Femur (tissue), 1 donor: ENCODE results near the gene ACKR2.

Experiments used
- DNase-seq: peaks from one replicate; pipeline ENCODE4 v3.0.0-alpha.2; 2017

Gene ACKR2

DNA sequence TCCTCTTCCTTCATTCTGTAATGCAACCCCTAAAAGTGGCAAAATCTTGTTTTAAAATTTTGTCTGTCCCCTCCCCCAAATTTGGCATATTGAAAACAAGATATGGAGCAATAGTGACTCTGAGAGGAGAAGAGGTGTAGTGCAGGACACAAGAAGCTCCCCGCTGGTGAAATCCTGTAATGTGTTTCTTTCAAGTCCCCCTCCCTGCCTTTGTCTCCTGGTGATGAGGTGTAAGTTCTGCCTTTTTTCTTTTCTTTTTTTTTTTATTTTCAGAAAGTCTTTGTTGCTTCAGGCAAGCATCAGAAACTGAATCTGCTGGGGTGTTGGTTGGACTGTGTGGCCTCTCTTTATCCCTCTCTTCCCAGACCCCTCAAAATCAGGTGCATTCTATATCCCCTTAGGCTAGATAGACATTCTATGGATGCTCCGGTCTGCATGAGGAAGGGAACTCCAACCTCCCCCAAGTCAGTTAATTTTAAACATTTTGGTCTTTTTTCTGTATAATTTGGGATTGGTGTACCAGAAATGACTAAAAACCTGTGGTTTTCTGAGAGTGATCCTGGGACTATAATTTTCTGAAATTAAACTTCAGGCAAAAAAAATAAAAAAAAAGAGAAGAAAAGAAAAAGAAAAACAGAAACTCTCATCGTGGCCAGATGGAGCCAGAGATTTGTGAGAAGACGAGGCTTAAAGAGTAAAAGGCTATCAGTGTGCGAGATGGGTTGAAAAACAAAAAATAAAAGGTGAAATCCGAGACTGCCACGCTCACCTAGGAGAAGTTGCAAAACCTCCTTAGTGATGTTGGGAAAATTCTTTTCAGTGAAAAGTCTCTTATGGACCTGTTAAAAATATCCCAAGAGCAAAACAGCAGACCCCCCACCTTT is 21.4 kb downstream of the ACKR2 start:
- no peak for DNase-seq

GRCh38 chr3:42831321-42831713 is 22.1 kb downstream of the ACKR2 start:
- peak; percentile 72 for DNase-seq

DNA sequence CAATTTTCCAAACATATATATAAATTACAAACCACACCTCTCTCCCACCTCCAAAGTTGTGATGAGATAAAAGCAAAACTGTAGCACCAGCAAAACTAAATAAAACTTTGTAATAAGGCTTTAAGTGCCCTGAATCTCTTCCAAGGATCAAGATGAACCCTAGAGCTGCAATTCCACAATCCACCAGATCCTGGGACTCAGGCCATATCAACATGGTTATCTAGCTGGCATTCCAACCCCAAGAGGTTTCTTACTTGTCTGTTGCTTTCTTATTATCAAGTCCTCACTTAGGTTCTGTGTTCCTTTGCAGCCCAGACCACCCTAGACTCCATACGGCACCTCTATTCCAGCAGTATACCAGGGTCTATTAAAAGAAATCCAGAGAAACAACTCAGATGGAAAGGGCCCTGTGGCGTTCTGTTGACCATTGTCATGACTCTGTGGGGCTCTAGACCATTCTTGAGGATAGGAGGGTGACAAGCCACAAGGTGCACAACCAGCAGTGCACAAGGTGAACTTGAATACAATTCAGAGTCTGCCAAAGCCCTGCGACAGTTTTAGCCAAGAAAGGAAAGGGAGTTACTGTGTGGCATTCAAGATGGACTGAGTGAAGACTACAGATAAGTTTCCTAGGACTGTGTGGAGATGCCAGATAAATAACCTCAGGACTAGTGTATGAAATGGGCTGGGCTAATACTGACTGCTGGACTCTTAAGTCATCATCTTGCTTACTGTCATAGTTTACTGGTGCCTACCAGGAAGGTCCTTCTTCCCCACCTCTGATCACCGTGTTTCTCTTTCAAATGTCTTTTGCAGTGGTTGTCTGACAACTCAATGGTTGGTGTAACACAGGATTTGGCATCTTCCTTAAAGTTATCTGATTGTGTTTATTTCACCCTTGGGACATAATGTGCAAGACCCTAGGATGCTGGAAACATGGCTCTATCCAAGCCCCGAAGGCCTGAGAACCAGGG is 27.2 kb downstream of the ACKR2 start:
- DNase-seq, result no peak

DNA sequence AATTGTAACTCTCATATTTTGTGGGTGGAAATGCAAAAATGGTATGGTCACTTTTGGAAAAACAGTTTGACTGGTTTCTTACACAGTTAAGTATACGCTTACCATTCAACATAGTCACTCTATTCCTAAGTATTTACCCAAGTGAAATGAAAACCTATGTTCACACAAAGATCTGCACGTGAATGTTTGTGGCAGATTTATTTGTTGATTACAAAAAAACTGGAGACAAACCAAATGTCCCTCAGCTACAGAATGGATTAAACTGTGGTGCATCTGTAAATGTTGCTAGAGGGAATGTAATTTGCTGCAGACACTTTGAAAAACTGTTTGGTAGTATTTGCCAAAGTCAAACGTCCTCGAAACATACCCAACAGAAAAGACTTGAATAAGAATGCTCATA is 29.3 kb downstream of the ACKR2 start:
- no peak for DNase-seq

DNA sequence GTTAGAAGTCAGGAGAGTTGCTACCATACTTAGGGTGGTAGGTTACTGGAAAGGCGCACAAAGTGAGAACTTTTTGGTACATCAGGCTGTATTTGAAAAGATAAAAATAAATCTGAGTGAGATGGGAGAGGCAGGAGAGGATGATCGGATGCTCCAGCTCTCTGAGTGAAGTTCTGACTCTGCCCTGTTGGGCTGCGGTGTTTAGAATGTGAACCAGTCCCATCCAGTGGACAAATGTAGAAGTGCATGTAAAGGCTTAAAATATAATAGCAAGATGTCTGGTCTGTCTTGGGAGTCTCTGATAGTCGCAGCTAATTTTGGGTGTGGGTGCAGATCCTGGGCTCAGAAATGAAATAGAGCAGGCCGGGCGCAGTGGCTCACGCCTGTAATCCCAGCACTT is 30.4 kb downstream of the ACKR2 start:
- peak; percentile 57 for DNase-seq

- DNase-seq, result no peak
These were observed 32.1 kb downstream of the ACKR2 start for GRCh38 chr3:42841332-42841731.

DNA sequence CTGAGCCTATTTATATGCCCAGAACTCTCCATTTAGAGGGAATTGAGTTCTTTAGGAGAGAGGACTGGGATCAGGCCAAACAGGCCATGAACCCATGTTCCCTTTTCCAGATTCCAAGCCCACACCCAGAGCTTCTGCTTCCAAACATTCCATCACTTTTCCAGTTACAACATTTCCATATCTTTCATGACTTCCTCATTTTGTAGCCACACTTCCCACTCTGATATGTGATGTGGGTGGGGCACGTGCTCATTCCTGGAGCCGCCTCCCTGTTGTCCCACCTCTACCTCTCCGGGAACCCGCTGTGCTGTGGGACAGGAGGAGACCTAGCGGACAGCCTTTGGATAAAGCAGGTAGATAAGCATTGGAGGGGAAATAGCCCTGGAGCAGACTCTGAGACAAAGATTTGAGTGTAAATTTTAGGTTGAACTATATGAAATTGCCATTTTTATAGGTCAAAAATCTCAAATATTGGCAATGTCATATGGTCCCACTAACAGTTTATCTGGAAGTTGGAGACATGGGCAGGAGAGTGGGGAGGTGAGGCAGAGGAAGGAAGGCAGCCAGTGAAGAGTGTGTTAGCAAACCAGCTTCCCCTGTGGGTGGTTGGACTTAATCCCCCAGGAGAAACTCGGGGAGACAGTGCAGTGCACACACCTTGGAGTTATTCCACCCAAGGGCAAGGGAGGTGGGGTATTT is 34.6 kb downstream of the ACKR2 start:
- DNase-seq, result no peak

DNA sequence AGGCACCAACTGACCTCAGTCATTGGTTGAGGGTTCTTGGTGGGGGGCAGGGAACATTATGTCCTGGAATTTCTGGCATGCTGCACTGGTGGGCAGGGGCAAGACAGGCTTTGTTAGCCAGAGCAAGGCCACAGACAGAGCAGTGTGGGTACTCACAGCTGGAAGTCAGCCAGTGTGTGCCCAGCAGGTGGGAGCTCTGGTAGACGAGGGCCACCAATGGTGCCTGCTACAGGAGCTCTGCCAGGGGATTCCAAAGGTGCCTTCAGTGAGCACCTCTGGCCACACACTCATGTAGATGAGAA is 35.1 kb downstream of the ACKR2 start:
- DNase-seq, result no peak

GRCh38 chr3:42844815-42845214 is 35.6 kb downstream of the ACKR2 start:
- no peak for DNase-seq

DNA sequence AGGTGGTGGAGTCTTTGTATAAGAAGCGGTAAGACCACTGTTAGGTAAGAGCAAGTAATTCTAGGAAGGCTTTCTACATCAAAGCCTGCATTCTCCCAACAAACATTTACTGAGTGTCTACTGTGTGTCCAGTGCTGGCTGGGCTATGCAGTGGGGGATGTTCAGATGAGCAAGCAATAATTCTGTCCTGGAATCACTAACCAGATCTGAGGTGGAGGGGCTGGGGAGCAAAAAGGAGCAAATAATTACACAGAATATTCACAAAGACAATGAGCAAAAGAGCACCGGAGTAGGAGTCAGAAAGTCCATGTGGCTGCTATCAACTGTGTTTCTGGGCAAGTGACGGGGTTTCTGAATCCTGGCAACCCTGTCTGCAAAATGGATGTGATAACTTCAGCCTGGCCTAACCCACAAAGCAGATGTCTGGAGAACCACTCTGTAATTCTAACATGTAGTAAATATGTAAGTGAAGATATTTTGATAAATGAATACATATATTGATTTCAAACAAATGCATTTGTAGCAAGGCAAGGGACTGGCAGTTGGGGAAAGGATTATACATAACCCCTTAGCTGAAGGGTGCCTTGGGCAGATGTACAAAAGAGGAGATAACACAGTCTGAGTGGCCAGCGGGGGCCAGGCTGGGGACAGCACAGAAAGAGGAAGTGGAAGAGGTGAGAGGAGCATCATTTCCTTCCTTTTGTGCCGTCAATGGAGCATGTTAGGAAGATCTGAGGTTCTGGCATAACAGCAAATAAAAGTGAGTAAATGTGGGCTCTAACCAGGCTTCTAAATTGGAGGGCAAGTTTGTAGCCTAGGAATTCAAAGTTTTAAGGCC is 37.7 kb downstream of the ACKR2 start:
- no peak for DNase-seq

DNA sequence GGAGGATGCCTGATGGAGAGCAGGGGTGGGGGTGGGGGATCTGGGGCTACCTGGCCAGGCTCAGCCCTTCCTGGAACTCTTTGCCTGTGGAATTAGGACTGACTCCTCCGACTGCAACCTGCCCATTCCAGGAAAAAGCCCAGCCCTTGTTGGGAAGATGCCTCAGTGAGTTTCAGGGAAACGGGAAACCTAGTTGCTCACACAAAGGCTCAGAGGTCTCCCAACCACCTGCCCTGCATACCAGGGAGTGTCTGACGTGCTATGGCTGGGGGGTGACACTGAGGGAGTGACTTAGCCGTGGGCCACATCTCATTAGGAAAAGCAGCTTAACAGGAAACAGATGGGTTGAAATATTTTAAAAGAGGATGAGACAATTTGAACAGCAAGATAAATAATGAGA is 38.5 kb downstream of the ACKR2 start:
- DNase-seq, result no peak

DNA sequence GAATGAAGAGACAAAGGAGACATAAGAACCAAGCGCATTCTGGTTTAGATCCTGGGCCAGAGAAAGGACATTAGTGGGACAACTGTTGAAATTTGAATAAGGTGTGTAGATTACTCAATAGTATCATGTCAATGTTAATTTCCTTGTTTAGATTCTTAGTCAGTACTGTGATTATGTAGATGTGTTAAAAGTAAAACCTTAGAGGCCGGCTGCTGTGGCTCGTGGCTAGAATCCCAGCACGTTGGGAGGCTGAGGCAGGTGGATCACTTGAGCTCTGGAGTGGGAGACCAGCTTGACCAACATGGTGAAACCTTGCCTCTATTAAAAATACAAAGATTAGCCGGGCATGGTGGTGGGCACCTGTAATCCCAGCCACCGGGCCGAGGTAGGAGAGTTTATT is 39.8 kb downstream of the ACKR2 start:
- no peak for DNase-seq

GRCh38 chr3:42850263-42850662 is 41.0 kb downstream of the ACKR2 start:
- DNase-seq, result no peak

DNA sequence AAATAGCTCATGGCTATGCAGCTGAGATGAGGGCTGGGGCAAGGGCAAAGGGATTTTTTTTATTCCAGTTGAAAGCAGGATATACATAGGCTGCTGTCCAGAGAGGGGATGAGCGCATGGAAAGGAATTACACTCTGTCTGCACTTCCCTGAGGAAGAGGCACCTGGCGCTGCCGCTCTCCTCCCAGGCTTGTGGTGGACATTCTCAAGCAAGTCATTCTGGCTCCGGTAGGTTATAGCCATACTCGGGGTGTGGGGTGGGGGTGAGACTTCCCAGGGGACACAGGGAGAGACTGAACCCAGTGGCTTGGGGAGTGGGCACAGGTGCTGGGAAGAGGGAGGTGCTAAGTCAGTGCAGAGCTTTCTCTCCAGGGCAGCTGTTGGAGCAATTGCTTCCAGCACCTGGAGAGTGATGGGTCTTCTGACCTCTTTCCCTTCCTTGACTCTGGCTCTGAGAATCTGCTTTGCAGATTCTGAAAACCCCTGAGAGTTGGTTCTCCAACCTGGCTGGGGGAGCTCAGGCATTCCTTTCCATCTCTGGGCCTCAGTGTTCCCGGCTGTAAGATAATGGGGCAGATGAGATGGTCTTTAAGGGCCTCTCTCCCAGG is 42.1 kb downstream of the ACKR2 start:
- DNase-seq, result no peak

DNA sequence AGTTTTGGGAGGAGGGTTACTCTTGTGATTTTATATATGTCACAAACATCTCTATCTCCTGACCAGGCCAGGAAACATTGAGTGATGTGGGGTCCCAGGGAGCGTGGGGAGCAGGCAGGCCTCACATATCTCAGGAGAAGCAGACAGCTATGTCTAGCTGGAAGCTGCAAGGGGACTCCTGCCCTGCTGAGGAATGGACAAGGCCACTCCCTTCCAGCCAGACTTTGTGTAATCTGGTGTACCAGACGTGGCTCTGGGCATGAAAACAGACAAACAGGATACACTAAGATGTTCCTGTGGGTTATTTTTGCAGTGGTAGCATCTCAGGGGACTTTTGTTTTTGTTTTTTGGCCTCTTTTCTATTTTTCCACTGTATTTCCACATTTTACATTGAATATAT is 43.2 kb downstream of the ACKR2 start:
- DNase-seq, result peak; percentile 60

- DNase-seq, result no peak
These were observed 43.8 kb downstream of the ACKR2 start for GRCh38 chr3:42853056-42853455.

GRCh38 chr3:42853739-42854302 is 44.6 kb downstream of the ACKR2 start:
- no peak for DNase-seq

- no peak for DNase-seq
These were observed 45.9 kb downstream of the ACKR2 start for GRCh38 chr3:42855219-42855546.

DNA sequence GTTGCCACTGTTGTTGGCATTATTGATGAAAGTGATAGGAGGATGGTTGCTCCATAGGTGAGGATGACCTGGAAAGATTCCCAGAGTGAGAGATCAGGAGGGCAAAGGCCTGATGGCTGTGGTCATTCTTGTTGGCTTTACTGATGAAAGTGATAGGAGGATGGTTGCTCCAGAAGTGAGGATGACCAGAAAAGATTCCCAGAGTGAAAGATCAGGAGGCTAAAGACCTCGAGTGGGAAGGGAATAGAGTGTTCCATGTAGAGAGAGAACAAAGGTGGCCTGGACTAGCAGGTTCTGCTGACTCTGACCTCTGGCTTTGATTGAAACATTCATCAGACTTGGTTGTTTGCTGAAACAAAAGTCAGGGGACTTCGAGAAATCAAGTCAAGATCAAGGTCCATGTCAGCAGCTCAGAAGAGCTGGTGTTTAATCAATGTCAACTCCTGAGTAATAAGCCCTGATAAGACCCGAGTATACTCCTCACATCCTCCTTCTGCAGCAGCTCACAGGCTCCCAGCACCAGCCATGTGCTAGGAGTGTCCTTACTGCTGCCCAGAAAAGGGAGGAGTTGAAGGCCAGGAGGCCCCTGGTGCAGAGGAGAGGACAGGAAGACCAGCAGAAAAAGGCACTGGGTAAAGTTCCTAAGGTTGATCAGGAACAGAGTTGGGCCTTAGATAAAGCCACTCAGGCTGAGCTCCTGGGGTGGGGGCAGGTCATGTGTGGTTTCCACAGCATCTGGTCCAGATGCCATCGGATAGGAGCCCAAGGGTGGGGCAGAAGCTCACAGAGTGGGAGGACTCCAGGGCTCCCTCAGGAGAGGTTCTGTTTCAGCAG is 46.5 kb downstream of the ACKR2 start:
- DNase-seq, result no peak

DNA sequence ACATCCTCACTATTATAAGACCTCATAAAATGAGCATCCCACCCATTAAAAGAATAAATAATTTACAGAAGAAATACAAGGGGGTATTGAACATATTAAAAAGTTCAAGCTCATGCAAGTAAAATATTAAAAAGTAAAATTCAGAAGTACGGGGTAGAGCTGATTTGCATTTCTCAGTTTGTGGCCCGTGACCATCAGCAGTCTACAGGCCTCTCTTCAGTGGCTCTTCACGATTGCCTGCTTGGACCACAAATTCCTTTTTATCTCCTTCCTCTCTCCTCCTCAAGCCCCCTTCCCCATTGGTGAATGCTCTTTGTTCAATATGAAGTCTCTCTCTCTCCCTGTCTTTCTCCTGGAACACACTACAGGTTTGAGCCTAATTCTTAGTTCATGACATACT is 47.3 kb downstream of the ACKR2 start:
- no peak for DNase-seq
